ENCODE data around the gene HOXD8.

Gene HOXD8

GRCh38 chr2:176137252-176137580 is 7.7 kb downstream of the HOXD8 start:
- H3K4me3 ChIP-seq (replicated peaks; ENCODE audit: low read depth, low read length): no peak overlapping the region
- no peak for TF ChIP-seq CTCF (IDR thresholded peaks at IDR 0.05; ENCODE audit: low read length, missing control alignments)

GRCh38 chr2:176137906-176138305 is 8.4 kb downstream of the HOXD8 start:
- DNase-seq (ENCODE audit: low read depth): no peak
- H3K4me3 ChIP-seq (replicated peaks; ENCODE audit: low read depth, low read length): no peak overlapping the region
- TF ChIP-seq CTCF (IDR thresholded peaks at IDR 0.05; ENCODE audit: low read length, missing control alignments): no peak

More at GRCh38 chr2:176137252-176137580, 7.7 kb downstream of the HOXD8 start:
- DNase-seq (ENCODE audit: low read depth): no peak

GRCh38 chr2:176138526-176138922 is 9.0 kb downstream of the HOXD8 start:
- no peak overlapping the region for H3K4me3 ChIP-seq (replicated peaks; ENCODE audit: low read depth, low read length)
- DNase-seq (ENCODE audit: low read depth): no peak
- TF ChIP-seq CTCF (IDR thresholded peaks at IDR 0.05; ENCODE audit: low read length, missing control alignments): no peak

- DNase-seq (ENCODE audit: low read depth): no peak
- no peak overlapping the region for H3K4me3 ChIP-seq (replicated peaks; ENCODE audit: low read depth, low read length)
- no peak for TF ChIP-seq CTCF (IDR thresholded peaks at IDR 0.05; ENCODE audit: low read length, missing control alignments)
These were observed 9.6 kb downstream of the HOXD8 start for GRCh38 chr2:176138923-176139660.

GRCh38 chr2:176139661-176140512 is 10.4 kb downstream of the HOXD8 start:
- peak overlapping the region; percentile 53 for H3K4me3 ChIP-seq (replicated peaks; ENCODE audit: low read depth, low read length)
- no peak for DNase-seq (ENCODE audit: low read depth)
- no peak for TF ChIP-seq CTCF (IDR thresholded peaks at IDR 0.05; ENCODE audit: low read length, missing control alignments)

GRCh38 chr2:176140513-176141317 is 11.2 kb downstream of the HOXD8 start:
- DNase-seq (ENCODE audit: low read depth): peak; percentile 62
- peak; percentile 61 for TF ChIP-seq CTCF (IDR thresholded peaks at IDR 0.05; ENCODE audit: low read length, missing control alignments)
- peak overlapping the region; percentile 53 for H3K4me3 ChIP-seq (replicated peaks; ENCODE audit: low read depth, low read length)
